H1 (cell line): Measurements from ENCODE around the gene SNX2. TPM values are rescaled to one million over a fixed set of nuclear protein-coding genes. Genes with fewer than 3 reads are reported as not detected.
A peak's percentile ranks its signal among the peaks of the same experiment; 100 is the strongest.
"Not testable (repeated sequence)": the region's sequence is repeated elsewhere in the genome, so short reads cannot be mapped to it uniquely, and the experiment has no call there.

Experiments used
- CTCF ChIA-PET: fragments of 300-600 bp; sonication (Branson Sonifier 250); formaldehyde crosslinking; loops from one replicate; lab custom pipeline; 2021; ENCODE audit not compliant: partially characterized antibody; lab: Charles Lee
- POLR2A ChIA-PET: fragments of 300-600 bp; sonication (Branson Sonifier 250); formaldehyde crosslinking; loops from one replicate; lab custom pipeline; 2021; ENCODE audit warnings: inconsistent platforms; ENCODE audit not compliant: partially characterized antibody; lab: Charles Lee
- DNase-seq, 2 experiments: peaks; one replicate each; pipeline versions ENCODE4 v3.0.0 to v3.0.0-alpha.2; 2010 to 2022; ENCODE audit warnings: low spot score in 2 of 2, low read depth in 1 of 2, mixed read lengths in 1 of 2
- FAIRE-seq: peaks from 2 replicates; lab custom pipeline; 2011; peaks lifted over from hg19 to GRCh38; lab: Jason Lieb, UNC
- H2AFZ ChIP-seq: 2 replicates; pipeline ENCODE4 v1.8.1; 2012; ENCODE audit warnings: low read length, inconsistent platforms
- H2AK5ac ChIP-seq: 2 replicates; pipeline ENCODE4 v1.6.1; 2013; ENCODE audit warnings: low read depth, low read length
- H2BK120ac ChIP-seq: replicated peaks from 2 replicates; pipeline ENCODE3; 2013; ENCODE audit warnings: low read depth, low read length, inconsistent platforms
- H2BK12ac ChIP-seq: 2 replicates; pipeline ENCODE4 v1.6.1; 2013; ENCODE audit warnings: low read depth, low read length
- H2BK15ac ChIP-seq: 2 replicates; pipeline ENCODE4 v1.6.1; 2013; ENCODE audit warnings: low read length
- H2BK20ac ChIP-seq: 2 replicates; pipeline ENCODE4 v1.6.1; 2013; ENCODE audit warnings: low read length
- H2BK5ac ChIP-seq: 2 replicates; pipeline ENCODE4 v1.6.1; 2013; ENCODE audit warnings: low read depth, low read length
- H3K14ac ChIP-seq: 2 replicates; pipeline ENCODE4 v1.6.1; 2013; ENCODE audit warnings: inconsistent platforms; ENCODE audit not compliant: insufficient read length
- H3K18ac ChIP-seq: 2 replicates; pipeline ENCODE4 v1.6.1; 2013; ENCODE audit warnings: low read length; ENCODE audit errors: extremely low read depth
- H3K23ac ChIP-seq: 2 replicates; pipeline ENCODE4 v1.6.1; 2013; ENCODE audit warnings: inconsistent platforms; ENCODE audit not compliant: insufficient read length
- H3K23me2 ChIP-seq: 2 replicates; pipeline ENCODE4 v1.6.1; 2013; ENCODE audit warnings: low read depth, low read length
- H3K27ac ChIP-seq: 2 replicates; pipeline ENCODE4 v1.6.1; 2011; ENCODE audit warnings: low read depth, low read length, inconsistent platforms
- H3K27me3 ChIP-seq, 4 experiments: replicated peaks in 1 of 4; 1 replicate in 1 of 4; 2 replicates in 3 of 4; pipeline versions ENCODE4 v1.6.1 to v1.8.1; 2011 to 2013; ENCODE audit warnings: low read length in 3 of 4, mild to moderate bottlenecking in 3 of 4, inconsistent platforms in 2 of 4, mixed read lengths in 2 of 4, moderate library complexity in 1 of 4; ENCODE audit not compliant: control insufficient read depth in 3 of 4, insufficient read depth in 3 of 4; ENCODE audit errors: extremely low read depth in 1 of 4
- H3K36me3 ChIP-seq, 4 experiments: 2 replicates each; pipeline versions ENCODE4 v1.6.1 to v1.8.1; 2011 to 2013; ENCODE audit warnings: mild to moderate bottlenecking in 4 of 4, low read length in 3 of 4, moderate library complexity in 2 of 4, control low read depth in 1 of 4, inconsistent platforms in 1 of 4; ENCODE audit not compliant: insufficient read depth in 4 of 4, control insufficient read depth in 2 of 4
- H3K4ac ChIP-seq: replicated peaks from 2 replicates; pipeline ENCODE3; 2013; ENCODE audit warnings: low read length, low read depth, mixed read lengths, inconsistent platforms; ENCODE audit not compliant: insufficient read length
- H3K4me1 ChIP-seq, 4 experiments: replicated peaks in 1 of 4; 1 replicate in 1 of 4; 2 replicates in 3 of 4; pipeline versions ENCODE4 v1.6.1 to v1.8.1; 2011 to 2013; ENCODE audit warnings: low read length in 3 of 4, inconsistent platforms in 2 of 4, mixed read lengths in 1 of 4; ENCODE audit not compliant: insufficient read depth in 4 of 4, control insufficient read depth in 3 of 4
- H3K4me2 ChIP-seq, 2 experiments: 2 replicates each; pipeline versions ENCODE4 v1.6.1 to v1.8.1; 2011 to 2013; ENCODE audit warnings: low read depth in 2 of 2, low read length in 2 of 2, control low read depth in 1 of 2, inconsistent platforms in 1 of 2, mild to moderate bottlenecking in 1 of 2; ENCODE audit not compliant: insufficient read depth in 1 of 2
- H3K4me3 ChIP-seq, 4 experiments: fragments of 200-600, 300-600 bp in 1 of 4; sonication (generic), shearing (Covaris generic), sonication (Bioruptor Twin) in 1 of 4; 2 replicates each; pipeline versions ENCODE4 v1.5.1 to v1.8.1; 2011 to 2016; ENCODE audit warnings: low read length in 4 of 4, low read depth in 3 of 4, control low read depth in 2 of 4, inconsistent platforms in 2 of 4, mild to moderate bottlenecking in 2 of 4, mixed read lengths in 1 of 4, moderate library complexity in 1 of 4; ENCODE audit not compliant: insufficient read depth in 2 of 4; ENCODE audit errors: extremely low read depth in 1 of 4
- H3K56ac ChIP-seq: replicated peaks from 2 replicates; pipeline ENCODE3; 2013; ENCODE audit warnings: low read depth, mild to moderate bottlenecking, mixed read lengths, low read length, inconsistent platforms; ENCODE audit not compliant: insufficient read length
- H3K79me1 ChIP-seq: 2 replicates; pipeline ENCODE4 v1.6.1; 2013; ENCODE audit warnings: low read depth, low read length, control low read depth
- H3K79me2 ChIP-seq, 2 experiments: 2 replicates each; pipeline versions ENCODE4 v1.6.1 to v1.8.1; 2012 to 2013; ENCODE audit warnings: low read length in 2 of 2, mild to moderate bottlenecking in 2 of 2, inconsistent platforms in 1 of 2; ENCODE audit not compliant: insufficient read depth in 2 of 2, control insufficient read depth in 1 of 2
- H3K9ac ChIP-seq, 4 experiments: replicated peaks in 1 of 4; 1 replicate in 1 of 4; 2 replicates in 3 of 4; pipeline versions ENCODE4 v1.6.1 to v1.8.1; 2011 to 2013; ENCODE audit warnings: low read depth in 3 of 4, low read length in 3 of 4, control low read depth in 2 of 4, mild to moderate bottlenecking in 2 of 4, moderate library complexity in 2 of 4, inconsistent platforms in 1 of 4; ENCODE audit errors: extremely low read depth in 1 of 4
- H3K9me3 ChIP-seq, 2 experiments: 2 replicates each; pipeline versions ENCODE4 v1.6.1 to v1.8.1; 2012 to 2013; ENCODE audit warnings: mild to moderate bottlenecking in 2 of 2, moderate library complexity in 2 of 2, control low read depth in 1 of 2, inconsistent platforms in 1 of 2, low read depth in 1 of 2, low read length in 1 of 2, mixed read lengths in 1 of 2; ENCODE audit not compliant: insufficient read depth in 2 of 2
- H4K20me1 ChIP-seq, 2 experiments: replicated peaks in 1 of 2; 2 replicates each; pipeline versions ENCODE3 to v1.8.1; 2011 to 2013; ENCODE audit warnings: inconsistent platforms in 2 of 2, low read length in 2 of 2, mild to moderate bottlenecking in 1 of 2; ENCODE audit not compliant: insufficient read depth in 2 of 2, control insufficient read depth in 1 of 2
- H4K5ac ChIP-seq: 2 replicates; pipeline ENCODE4 v1.6.1; 2013; ENCODE audit warnings: low read length, low read depth, mixed read lengths, inconsistent platforms; ENCODE audit not compliant: insufficient read length
- H4K8ac ChIP-seq: 2 replicates; pipeline ENCODE4 v1.8.0; 2013; ENCODE audit warnings: mild to moderate bottlenecking, moderate library complexity, low read length, inconsistent platforms; ENCODE audit not compliant: insufficient read depth; ENCODE audit errors: extremely low read depth
- H4K91ac ChIP-seq: replicated peaks from 2 replicates; pipeline ENCODE3; 2013; ENCODE audit warnings: low read length, mixed read lengths, inconsistent platforms; ENCODE audit not compliant: insufficient read length
- WGBS, 2 experiments: shearing (Covaris generic) in 1 of 2; methylation state at CpG; one replicate each; pipeline versions ENCODE4 v1.1.6 to v1.1.7; 2013 to 2015; ENCODE audit warnings: low lambda C conversion rate in 2 of 2, mixed read lengths in 2 of 2, inconsistent platforms in 1 of 2, low coverage in 1 of 2, missing lambda C conversion rate in 1 of 2; ENCODE audit not compliant: insufficient replicate concordance in 2 of 2, insufficient coverage in 1 of 2, insufficient read length in 1 of 2; ENCODE audit errors: extremely low coverage in 1 of 2, missing lambda C conversion rate in 1 of 2; 5-methylcytosine and 5-hydroxymethylcytosine counted together
- polyA plus RNA-seq, 7 experiments: library from polyadenylated mRNA; depleted of rRNA in 3 of 7; stranded (reverse) in 5 of 7; unstranded in 2 of 7; fragments of >200 nt in 5 of 7; fragments of 200-250 nt in 2 of 7; gene quantifications; 1 replicate in 5 of 7; 2 replicates in 1 of 7; 4 replicates in 1 of 7; pipeline versions ENCODE4 v1.2.1 to v1.2.3, GENCODE V29; 2011 to 2013; ENCODE audit warnings: missing spikeins in 2 of 7, mixed read lengths in 2 of 7
- total RNA-seq: library from RNA; stranded (reverse); fragmentation: NEBNext Ultra II Directional; extraction: Animal tissue kit (Norgen Biotek cat#: 25700); gene quantifications from 2 replicates; pipeline ENCODE4 v1.2.1, GENCODE V29; 2021

The SNX2 gene
- total and polyA plus RNA-seq, 2 of the 8 experiments (the other 6 are each of a cell fraction or from before 2014, with no cell fraction given): 51.0 to 61.2 TPM

GRCh38 chr5:122761896-122762295, 13.0 kb upstream of the SNX2 start:
- H3K56ac ChIP-seq, DNase-seq, H3K23ac ChIP-seq, H3K79me1 ChIP-seq, H3K4me2 ChIP-seq, H4K20me1 ChIP-seq, CTCF ChIA-PET, H2BK20ac ChIP-seq, H3K27ac ChIP-seq, H3K4me3 ChIP-seq, H3K14ac ChIP-seq, H3K4me1 ChIP-seq, H4K8ac ChIP-seq, H3K27me3 ChIP-seq, H3K18ac ChIP-seq, H3K36me3 ChIP-seq, H2BK12ac ChIP-seq, H4K5ac ChIP-seq, H3K9me3 ChIP-seq, H4K91ac ChIP-seq, FAIRE-seq, H2BK15ac ChIP-seq, H2BK120ac ChIP-seq, H3K79me2 ChIP-seq, H3K9ac ChIP-seq, H2AK5ac ChIP-seq, H3K4ac ChIP-seq, H2BK5ac ChIP-seq, POLR2A ChIA-PET, H3K23me2 ChIP-seq: not testable (repeated sequence)
- WGBS, 2 experiments: 85% methylated on average over 5 of the region's 5 CpGs; no CpG with 5 or more reads in 1 of the 2 experiments
- H2AFZ ChIP-seq: 0 out of 2 replicates have a peak overlapping the region, but pooled peaks have one; percentile 56
